Effector memory CD4-positive, alpha-beta T cell (primary cell): Measurements from ENCODE around the gene NOS1AP.

Source experiments
- DNase-seq, 3 donors: peaks; one replicate each; pipeline ENCODE4 v3.0.0-alpha.2; 2020
- H3K27ac ChIP-seq: 2 replicates; pipeline ENCODE4 v1.7.0; 2013; ENCODE audit warnings: mild to moderate bottlenecking, low read length, moderate library complexity; ENCODE audit not compliant: insufficient read depth, poor library complexity, severe bottlenecking
- H3K27me3 ChIP-seq: replicated peaks from 2 replicates; pipeline ENCODE4 v1.7.0; 2013; ENCODE audit warnings: mild to moderate bottlenecking, low read length; ENCODE audit not compliant: insufficient read depth, control insufficient read depth, poor library complexity, severe bottlenecking
- H3K36me3 ChIP-seq: 2 replicates; pipeline ENCODE4 v1.7.0; 2013; ENCODE audit warnings: mild to moderate bottlenecking, low read length, moderate library complexity; ENCODE audit not compliant: control insufficient read depth, insufficient read depth
- H3K4me1 ChIP-seq: 2 replicates; pipeline ENCODE4 v1.7.0; 2013; ENCODE audit warnings: low read length, mild to moderate bottlenecking; ENCODE audit not compliant: control insufficient read depth, insufficient read depth, poor library complexity, severe bottlenecking
- H3K4me3 ChIP-seq: 2 replicates; pipeline ENCODE4 v1.7.0; 2013; ENCODE audit warnings: low read length, low read depth, mild to moderate bottlenecking; ENCODE audit not compliant: insufficient read depth, poor library complexity, severe bottlenecking
- H3K9me3 ChIP-seq: 2 replicates; pipeline ENCODE4 v1.7.0; 2013; ENCODE audit warnings: mild to moderate bottlenecking, low read length, moderate library complexity; ENCODE audit not compliant: control insufficient read depth

NOS1AP gene

GRCh38 chr1:162158624-162159271, 89.3 kb downstream of the NOS1AP start:
- DNase-seq: no peak
- Histone ChIP-seq H3K36me3 (no peaks in the 10 kb centered on the region), H3K4me1 (no peaks in the 10 kb centered on the region), H3K4me3 (no peak overlapping the region), H3K27me3 (peaks cover 4% of the 10 kb centered on the region), H3K27ac (no peak overlapping the region), H3K9me3 (no peaks in the 10 kb centered on the region)

GRCh38 chr1:162159515-162159914, 90.0 kb downstream of the NOS1AP start:
- H3K36me3 ChIP-seq: no peaks in the 10 kb centered on the region
- no peaks in the 10 kb centered on the region for H3K9me3 ChIP-seq
- no peak overlapping the region for H3K27ac ChIP-seq
- no peaks in the 10 kb centered on the region for H3K4me1 ChIP-seq
- no peak for DNase-seq
- no peak overlapping the region for H3K4me3 ChIP-seq
- peaks cover 4% of the 10 kb centered on the region for H3K27me3 ChIP-seq

GRCh38 chr1:162161916-162162550, 92.5 kb downstream of the NOS1AP start:
- Histone ChIP-seq H3K4me3 (no peak overlapping the region), H3K36me3 (no peaks in the 10 kb centered on the region), H3K27ac (no peak overlapping the region), H3K27me3 (peaks cover 4% of the 10 kb centered on the region), H3K4me1 (no peaks in the 10 kb centered on the region), H3K9me3 (no peaks in the 10 kb centered on the region)
- DNase-seq: no peak

GRCh38 chr1:162165528-162165927, 96.0 kb downstream of the NOS1AP start:
- Histone ChIP-seq H3K27ac (no peak overlapping the region), H3K9me3 (no peaks in the 10 kb centered on the region), H3K36me3 (no peaks in the 10 kb centered on the region), H3K4me1 (no peaks in the 10 kb centered on the region), H3K4me3 (no peak overlapping the region), H3K27me3 (peaks cover 4% of the 10 kb centered on the region)
- no peak for DNase-seq

GRCh38 chr1:162166917-162167615, 97.6 kb downstream of the NOS1AP start:
- Histone ChIP-seq H3K4me3 (no peak overlapping the region), H3K27ac (no peak overlapping the region), H3K27me3 (peaks cover 4% of the 10 kb centered on the region), H3K4me1 (no peaks in the 10 kb centered on the region), H3K9me3 (no peaks in the 10 kb centered on the region), H3K36me3 (no peaks in the 10 kb centered on the region)
- no peak for DNase-seq

GRCh38 chr1:162168261-162168660, 98.8 kb downstream of the NOS1AP start:
- H3K9me3 ChIP-seq: no peaks in the 10 kb centered on the region
- no peak for DNase-seq

GRCh38 chr1:162169031-162169790, 99.7 kb downstream of the NOS1AP start:
- H3K27me3 ChIP-seq: no peaks in the 10 kb centered on the region
- H3K4me1 ChIP-seq: no peaks in the 10 kb centered on the region
- no peak overlapping the region for H3K27ac ChIP-seq
- DNase-seq: no peak
- no peaks in the 10 kb centered on the region for H3K9me3 ChIP-seq
- H3K4me3 ChIP-seq: no peak overlapping the region
- no peaks in the 10 kb centered on the region for H3K36me3 ChIP-seq

More at GRCh38 chr1:162168261-162168660, 98.8 kb downstream of the NOS1AP start:
- H3K27ac ChIP-seq: no peak overlapping the region
- no peaks in the 10 kb centered on the region for H3K4me1 ChIP-seq
- H3K36me3 ChIP-seq: no peaks in the 10 kb centered on the region
- H3K27me3 ChIP-seq: no peaks in the 10 kb centered on the region
- H3K4me3 ChIP-seq: no peak overlapping the region

- no peak for DNase-seq
- H3K4me1 ChIP-seq: no peaks in the 10 kb centered on the region
- no peaks in the 10 kb centered on the region for H3K27me3 ChIP-seq
- H3K9me3 ChIP-seq: no peaks in the 10 kb centered on the region
- no peak overlapping the region for H3K4me3 ChIP-seq
- H3K36me3 ChIP-seq: no peaks in the 10 kb centered on the region
- H3K27ac ChIP-seq: no peak overlapping the region
Measured at GRCh38 chr1:162171111-162171510, 101.6 kb downstream of the NOS1AP start.

DNA sequence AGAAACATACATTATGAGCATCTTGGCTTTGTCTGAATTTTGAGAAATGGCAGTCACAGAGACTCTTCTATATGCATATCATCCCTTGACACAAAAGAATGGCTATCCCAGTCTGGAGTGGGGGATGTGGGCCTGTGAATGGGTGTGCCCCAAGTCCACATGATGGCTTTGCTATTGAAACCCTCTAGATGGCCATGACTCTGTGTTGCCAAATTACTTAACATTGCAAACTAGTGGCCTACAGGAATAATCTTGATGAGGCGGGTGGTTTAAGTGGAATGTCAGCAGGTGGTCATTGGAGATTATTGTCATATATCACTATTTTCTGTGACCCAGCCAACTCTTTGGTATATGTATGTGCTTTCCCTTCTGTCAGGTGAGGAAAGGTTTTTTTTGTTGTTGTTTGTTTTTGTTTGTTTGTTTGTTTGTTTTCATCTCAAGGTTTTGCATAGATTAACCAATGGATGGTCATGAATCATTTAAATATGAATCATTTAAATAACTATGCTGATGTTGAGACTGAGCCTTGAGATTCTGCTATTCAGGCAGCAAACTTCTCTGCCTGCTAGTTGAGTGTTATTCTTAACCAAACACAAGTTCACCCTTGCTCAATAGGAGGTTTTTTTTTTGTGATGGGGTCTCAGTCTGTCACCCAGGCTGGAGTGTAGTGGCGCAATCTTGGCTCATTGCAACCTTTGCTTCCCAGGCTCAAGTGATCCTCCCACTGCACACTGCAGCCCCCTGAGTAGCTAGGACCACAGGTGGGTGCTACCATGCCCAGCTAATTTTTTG, 103.0 kb downstream of the NOS1AP start:
- Histone ChIP-seq H3K9me3 (no peaks in the 10 kb centered on the region), H3K27me3 (no peaks in the 10 kb centered on the region), H3K27ac (no peak overlapping the region), H3K4me3 (no peak overlapping the region), H3K36me3 (no peaks in the 10 kb centered on the region), H3K4me1 (no peaks in the 10 kb centered on the region)
- no peak for DNase-seq
